Mesothelial cell of epicardium (in vitro differentiated cells): ENCODE measurements around the gene NEU2. TPM values are rescaled to one million over a fixed set of nuclear protein-coding genes. Genes with fewer than 3 reads are reported as not detected.
"Not testable (repeated sequence)": the region's sequence is repeated elsewhere in the genome, so short reads cannot be mapped to it uniquely, and the experiment has no call there.

Experiments
- DNase-seq, 2 experiments: peaks; one replicate each; pipeline ENCODE4 v3.0.0; 2021; ENCODE audit warnings: low spot score in 2 of 2; ENCODE audit not compliant: unreplicated experiment in 2 of 2
- H3K27ac Mint-ChIP-seq: 2 replicates; pipeline ENCODE4 v1.8.0; 2021; ENCODE audit warnings: mixed read lengths
- H3K27me3 Mint-ChIP-seq: 2 replicates; pipeline ENCODE4 v1.8.0; 2021; ENCODE audit warnings: low read depth, mixed read lengths
- H3K36me3 Mint-ChIP-seq: 2 replicates; pipeline ENCODE4 v1.8.0; 2021; ENCODE audit warnings: mixed read lengths
- H3K4me1 Mint-ChIP-seq: 2 replicates; pipeline ENCODE4 v1.8.0; 2021; ENCODE audit warnings: mixed read lengths
- H3K4me3 Mint-ChIP-seq: 2 replicates; pipeline ENCODE4 v1.8.0; 2021; ENCODE audit warnings: mild to moderate bottlenecking, moderate library complexity, mixed read lengths
- H3K9me3 Mint-ChIP-seq: 2 replicates; pipeline ENCODE4 v1.8.0; 2021; ENCODE audit warnings: mixed read lengths
- CTCF ChIP-seq: fragments of 200-600 bp; sonication (generic); IDR thresholded peaks from one replicate; pipeline ENCODE4 v1.5.0; 2021; ENCODE audit warnings: antibody characterized with exemption; ENCODE audit not compliant: unreplicated experiment
- total RNA-seq: library from RNA; stranded (reverse); gene quantifications from 3 replicates; pipeline ENCODE4 v1.2.1, GENCODE V29; 2021

The NEU2 gene
- total RNA-seq, 1 donor from 2014 or later = not detected

- H3K36me3 Mint-ChIP-seq = no peaks in the 10 kb centered on the region
- H3K9me3 Mint-ChIP-seq = peaks cover 4% of the 10 kb centered on the region
- H3K4me3 Mint-ChIP-seq = no peak overlapping the region
- H3K27me3 Mint-ChIP-seq = peaks cover 7% of the 10 kb centered on the region
- H3K27ac Mint-ChIP-seq = no peak overlapping the region
- H3K4me1 Mint-ChIP-seq = no peaks in the 10 kb centered on the region
- no peak for DNase-seq
- TF ChIP-seq CTCF = no peak
These were observed 32.2 kb downstream of the NEU2 start for GRCh38 chr2:233064530-233065199.

- H3K36me3 Mint-ChIP-seq, H3K27me3 Mint-ChIP-seq, H3K4me1 Mint-ChIP-seq, H3K27ac Mint-ChIP-seq, H3K4me3 Mint-ChIP-seq, DNase-seq, H3K9me3 Mint-ChIP-seq: not testable (repeated sequence)
These were observed 32.7 kb downstream of the NEU2 start for GRCh38 chr2:233065200-233065589.

GRCh38 chr2:233065954-233066470 lies 33.5 kb downstream of the NEU2 start:
- TF ChIP-seq CTCF = no peak
- Mint-ChIP-seq H3K4me3 (no peak overlapping the region), H3K27ac (no peak overlapping the region), H3K9me3 (peaks cover 4% of the 10 kb centered on the region), H3K27me3 (peaks cover 10% of the 10 kb centered on the region), H3K36me3 (no peaks in the 10 kb centered on the region), H3K4me1 (no peaks in the 10 kb centered on the region)
- no peak for DNase-seq

- H3K4me1 Mint-ChIP-seq = no peaks in the 10 kb centered on the region
- no peak for TF ChIP-seq CTCF
- H3K27me3 Mint-ChIP-seq = peaks cover 14% of the 10 kb centered on the region
- H3K27ac Mint-ChIP-seq = no peak overlapping the region
- H3K36me3 Mint-ChIP-seq = no peaks in the 10 kb centered on the region
- no peak for DNase-seq
- H3K4me3 Mint-ChIP-seq = no peak overlapping the region
- H3K9me3 Mint-ChIP-seq = peaks cover 13% of the 10 kb centered on the region
These were observed 36.4 kb downstream of the NEU2 start for GRCh38 chr2:233068762-233069418.

GRCh38 chr2:233072838-233073237 lies 40.4 kb downstream of the NEU2 start:
- TF ChIP-seq CTCF = no peak
- Mint-ChIP-seq H3K4me1 (no peaks in the 10 kb centered on the region), H3K4me3 (no peak overlapping the region), H3K27ac (no peak overlapping the region), H3K9me3 (peaks cover 9% of the 10 kb centered on the region), H3K27me3 (peaks cover 14% of the 10 kb centered on the region), H3K36me3 (no peaks in the 10 kb centered on the region)
- DNase-seq = no peak

GRCh38 chr2:233074106-233074505 lies 41.6 kb downstream of the NEU2 start:
- peaks cover 9% of the 10 kb centered on the region for H3K9me3 Mint-ChIP-seq
- no peak for DNase-seq
- no peak overlapping the region for H3K27ac Mint-ChIP-seq
- no peak for TF ChIP-seq CTCF
- H3K4me1 Mint-ChIP-seq = no peaks in the 10 kb centered on the region
- peaks cover 8% of the 10 kb centered on the region for H3K27me3 Mint-ChIP-seq
- H3K36me3 Mint-ChIP-seq = no peaks in the 10 kb centered on the region
- no peak overlapping the region for H3K4me3 Mint-ChIP-seq
